Right lobe of liver (tissue), 6 donors: ENCODE results near the gene TFIP11. TPM values are rescaled to one million over a fixed set of nuclear protein-coding genes. Genes with fewer than 3 reads are reported as not detected.

Experiments used
- ATAC-seq, 4 donors: fragments of 200-7000 bp; cut with Tn5 transposase; one replicate each; pipeline ENCODE4 v1.9.1; 2020; ENCODE audit warnings: mild to moderate bottlenecking in 4 of 4, moderate library complexity in 4 of 4
- DNase-seq, 3 donors: peaks; one replicate each; pipeline ENCODE4 v3.0.0-alpha.2; 2020
- H3K27ac ChIP-seq, 3 donors: fragments of 200-600 bp; one replicate each; pipeline ENCODE4 v1.8.0; 2022
- H3K27me3 ChIP-seq, 2 donors: fragments of 200-600 bp; one replicate each; pipeline ENCODE4 v1.8.0; 2022
- H3K36me3 ChIP-seq, 4 donors: fragments of 200-600 bp; sonication (generic) in 1 of 4; one replicate each; pipeline versions ENCODE4 v1.5.1 to v1.8.0; 2017 to 2022; ENCODE audit warnings: control low read depth in 1 of 4
- H3K4me1 ChIP-seq, 4 donors: fragments of 200-600 bp; sonication (generic) in 1 of 4; one replicate each; pipeline versions ENCODE4 v1.5.1 to v1.8.0; 2017 to 2022; ENCODE audit warnings: control low read depth in 1 of 4
- H3K4me3 ChIP-seq, 3 donors: fragments of 200-600 bp; one replicate each; pipeline ENCODE4 v1.8.0; 2022
- H3K9me3 ChIP-seq, 4 donors: fragments of 200-600 bp; sonication (generic) in 1 of 4; one replicate each; pipeline versions ENCODE4 v1.5.1 to v1.8.0; 2017 to 2022; ENCODE audit warnings: control low read depth in 1 of 4
- POLR2A ChIP-seq: fragments of 450-650 bp; IDR thresholded peaks from one replicate; pipeline ENCODE4 v1.6.1; 2017; ENCODE audit warnings: antibody characterized with exemption, mild to moderate bottlenecking
- WGBS: methylation state at CpG from one replicate; pipeline ENCODE4 v1.1.6; 2018; ENCODE audit warnings: low coverage, low lambda C conversion rate; ENCODE audit not compliant: insufficient coverage; ENCODE audit errors: missing lambda C conversion rate; 5-methylcytosine and 5-hydroxymethylcytosine counted together
- intact Hi-C, 2 donors: fragments of 100-400 bp; cut with DNase I; formaldehyde crosslinking; loops; one replicate each; pipeline versions ENCODE4 v1.11.2 to v1.14.1; 2022
- total RNA-seq, 6 experiments: library from RNA; depleted of rRNA in 2 of 6; stranded (reverse); fragments of >200 nt in 2 of 6; fragmentation: NEBNext Ultra II Directional in 3 of 6; extraction: Animal tissue kit (Norgen Biotek cat#: 25700) in 3 of 6; gene quantifications; one replicate each; pipeline versions ENCODE4 v1.1.0 to v1.2.4, GENCODE V29; 2016 to 2023
- TF ChIP-seq, protein P1 (sequence below), 4 donors: fragments of 200-600 bp in 3 of 4; fragments of 450-650 bp in 1 of 4; IDR thresholded peaks; one replicate each; pipeline versions ENCODE4 v1.5.1 to v1.8.0; 2016 to 2022; ENCODE audit warnings: antibody characterized with exemption in 4 of 4, mild to moderate bottlenecking in 2 of 4
- donor health status: DM: no; HTN: yes; CAD: no.
- donor health status: DM: no; HTN: no; CAD: no.
- donor health status: DM: no; HTN: no; CAD: no.
- donor health status: DM: no; HTN: yes; CAD: no.
- donor health status: DM: no; HTN: yes; CAD: no.

The TFIP11 gene
- total RNA-seq, 6 experiments from 2014 or later, result 17.0 to 24.1 (median 21.6) TPM

DNA sequence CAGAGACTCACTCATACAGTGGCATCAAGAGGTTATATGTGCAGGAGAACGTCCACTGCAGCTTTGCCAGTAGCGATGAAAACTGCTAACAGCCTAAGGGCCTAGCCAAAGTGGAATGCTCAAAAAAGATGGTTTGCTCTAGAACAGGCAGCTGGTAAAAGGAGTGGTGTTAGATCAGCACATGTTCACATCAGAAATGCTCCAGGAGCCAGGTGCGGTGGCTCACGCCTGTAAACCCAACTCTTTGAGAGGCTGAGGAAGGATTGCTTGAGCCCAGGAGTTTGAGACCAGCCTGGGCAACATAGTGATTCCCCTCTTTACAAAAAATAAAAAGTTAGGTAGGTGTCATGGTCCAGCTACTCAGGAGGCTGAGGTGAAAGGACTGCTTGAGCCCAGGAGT is 10.3 kb upstream of the TFIP11 start:
- Histone ChIP-seq H3K9me3 (no peaks in the 10 kb centered on the region), H3K4me1 (peaks cover 0 to 20% (median 9%) of the 10 kb centered on the region in 4 donors), H3K4me3 (no peak overlapping the region), H3K36me3 (no peaks in the 10 kb centered on the region), H3K27ac (no peak overlapping the region), H3K27me3 (no peaks in the 10 kb centered on the region)
- intact Hi-C loops, result no loop called here
- 74% methylated on average over 4 of the region's 4 CpGs for WGBS
- no peak for TF ChIP-seq POLR2A
- TF ChIP-seq, protein P1, sequence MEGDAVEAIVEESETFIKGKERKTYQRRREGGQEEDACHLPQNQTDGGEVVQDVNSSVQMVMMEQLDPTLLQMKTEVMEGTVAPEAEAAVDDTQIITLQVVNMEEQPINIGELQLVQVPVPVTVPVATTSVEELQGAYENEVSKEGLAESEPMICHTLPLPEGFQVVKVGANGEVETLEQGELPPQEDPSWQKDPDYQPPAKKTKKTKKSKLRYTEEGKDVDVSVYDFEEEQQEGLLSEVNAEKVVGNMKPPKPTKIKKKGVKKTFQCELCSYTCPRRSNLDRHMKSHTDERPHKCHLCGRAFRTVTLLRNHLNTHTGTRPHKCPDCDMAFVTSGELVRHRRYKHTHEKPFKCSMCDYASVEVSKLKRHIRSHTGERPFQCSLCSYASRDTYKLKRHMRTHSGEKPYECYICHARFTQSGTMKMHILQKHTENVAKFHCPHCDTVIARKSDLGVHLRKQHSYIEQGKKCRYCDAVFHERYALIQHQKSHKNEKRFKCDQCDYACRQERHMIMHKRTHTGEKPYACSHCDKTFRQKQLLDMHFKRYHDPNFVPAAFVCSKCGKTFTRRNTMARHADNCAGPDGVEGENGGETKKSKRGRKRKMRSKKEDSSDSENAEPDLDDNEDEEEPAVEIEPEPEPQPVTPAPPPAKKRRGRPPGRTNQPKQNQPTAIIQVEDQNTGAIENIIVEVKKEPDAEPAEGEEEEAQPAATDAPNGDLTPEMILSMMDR (IDR thresholded peaks at IDR 0.05), result no peak
- no peak for DNase-seq
- no peak for ATAC-seq

DNA sequence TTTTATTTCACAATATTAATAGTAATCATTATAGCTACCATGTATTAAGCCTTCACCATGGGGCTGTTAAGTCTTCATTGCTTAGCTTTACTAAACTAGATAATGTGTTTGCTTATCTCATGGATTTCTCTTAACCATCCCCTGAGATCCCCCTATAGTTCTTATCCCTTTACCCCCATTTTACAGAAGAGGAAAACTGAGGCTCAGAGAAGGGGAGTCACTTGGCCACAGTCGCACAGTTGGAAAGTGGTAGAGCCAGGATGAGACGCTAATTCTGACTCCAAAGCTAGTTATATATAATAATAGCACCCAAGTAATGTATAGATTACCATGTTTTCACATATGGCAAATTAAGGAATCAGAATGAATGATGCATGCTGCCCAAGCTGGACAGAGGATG is 9.7 kb upstream of the TFIP11 start:
- Histone ChIP-seq H3K4me1 (peaks cover 0 to 26% (median 12%) of the 10 kb centered on the region in 4 donors), H3K9me3 (no peaks in the 10 kb centered on the region), H3K27me3 (no peaks in the 10 kb centered on the region), H3K27ac (no peak overlapping the region), H3K36me3 (no peaks in the 10 kb centered on the region), H3K4me3 (no peak overlapping the region)
- intact Hi-C loops, result no loop called here
- DNase-seq (no peak), ATAC-seq (no peak)
- whole genome bisulfite sequencing, result 88% methylated on average over 2 of the region's 2 CpGs
- TF ChIP-seq, protein P1 (IDR thresholded peaks at IDR 0.05), result no peak
- TF ChIP-seq POLR2A, result no peak

DNA sequence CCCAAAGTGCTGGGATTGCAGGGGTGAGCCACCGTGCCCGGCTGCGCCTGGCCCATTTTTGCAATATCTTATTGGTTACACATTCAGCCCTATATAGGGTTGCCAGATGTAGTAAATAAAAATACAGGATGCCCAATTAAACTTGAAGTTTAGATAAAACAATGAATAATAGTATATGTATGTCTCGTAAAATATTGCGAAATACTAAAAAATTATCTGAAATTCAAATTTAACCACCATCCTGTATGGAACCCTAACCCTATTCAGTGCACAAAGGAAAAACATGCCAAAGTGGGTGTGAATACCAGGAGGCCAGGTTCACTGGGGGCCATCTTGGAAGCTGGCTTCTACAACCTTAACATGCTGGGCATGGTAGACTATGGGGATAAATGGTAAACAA is 5.2 kb upstream of the TFIP11 start:
- H3K27me3 ChIP-seq, result no peaks in the 10 kb centered on the region
- H3K9me3 ChIP-seq, result no peaks in the 10 kb centered on the region
- 86% methylated on average over 5 of the region's 5 CpGs for WGBS
- no peak for TF ChIP-seq POLR2A
- TF ChIP-seq, protein P1 (IDR thresholded peaks at IDR 0.05), result no peak
- no peak overlapping the region for H3K4me3 ChIP-seq
- peak overlapping the region in 2 of 3 donors; percentile 86 to 87 for H3K27ac ChIP-seq
- no peak for DNase-seq
- ATAC-seq, result no peak
- no peaks in the 10 kb centered on the region for H3K36me3 ChIP-seq
- intact Hi-C loops, result no loop called here
- H3K4me1 ChIP-seq, result peaks cover 0 to 36% (median 11%) of the 10 kb centered on the region in 4 donors

GRCh38 chr22:26516503-26516902 is 4.2 kb upstream of the TFIP11 start:
- 17% methylated on average over 1 of the region's 1 CpG for WGBS
- Histone ChIP-seq H3K27me3 (no peaks in the 10 kb centered on the region), H3K4me1 (peaks cover 0 to 37% (median 13%) of the 10 kb centered on the region in 4 donors), H3K36me3 (no peaks in the 10 kb centered on the region), H3K9me3 (no peaks in the 10 kb centered on the region), H3K4me3 (no peak overlapping the region), H3K27ac (peak overlapping the region in 1 of 3 donors; percentile 31)
- ATAC-seq (no peak), DNase-seq (no peak)
- intact Hi-C loops, result no loop called here
- no peak for TF ChIP-seq POLR2A
- TF ChIP-seq, protein P1 (IDR thresholded peaks at IDR 0.05), result no peak

- no peak for TF ChIP-seq POLR2A
- TF ChIP-seq, protein P1 (IDR thresholded peaks at IDR 0.05), result no peak
- 84% methylated on average over 3 of the region's 3 CpGs for WGBS
- peaks cover 0 to 43% (median 16%) of the 10 kb centered on the region in 4 donors for H3K4me1 ChIP-seq
- no peak overlapping the region for H3K4me3 ChIP-seq
- no peaks in the 10 kb centered on the region for H3K36me3 ChIP-seq
- intact Hi-C loops, result no loop called here
- no peak overlapping the region for H3K27ac ChIP-seq
- DNase-seq, result no peak
- ATAC-seq, result no peak
- H3K9me3 ChIP-seq, result no peaks in the 10 kb centered on the region
- H3K27me3 ChIP-seq, result no peaks in the 10 kb centered on the region
Observed at GRCh38 chr22:26515931-26516330, 3.7 kb upstream of the TFIP11 start.
